HL-60 (cell line): ENCODE data around the gene ALPI.

Source experiments
- DNase-seq, 2 experiments: peaks; one replicate each; pipeline ENCODE4 v3.0.0-alpha.2; 2010 to 2020; ENCODE audit warnings: low read depth in 1 of 2, low spot score in 1 of 2
- H3K27ac ChIP-seq: fragments of 250-450 bp; sonication (Bioruptor Pico); replicated peaks from 2 replicates; pipeline ENCODE4 v1.5.1; 2020; ENCODE audit warnings: mild to moderate bottlenecking, moderate library complexity
- H3K27me3 ChIP-seq: fragments of 250-450 bp; sonication (Bioruptor Pico); 2 replicates; pipeline ENCODE4 v1.5.1; 2021; ENCODE audit warnings: mild to moderate bottlenecking, moderate library complexity; ENCODE audit not compliant: insufficient read depth, poor library complexity, severe bottlenecking
- H3K4me3 ChIP-seq: replicated peaks from 2 replicates; pipeline ENCODE4 v1.5.1; 2011; ENCODE audit warnings: mild to moderate bottlenecking, control low read depth, low read length; ENCODE audit not compliant: insufficient read depth
- GABPA ChIP-seq: IDR thresholded peaks from 2 replicates; pipeline ENCODE4 v1.6.1; 2012; ENCODE audit warnings: low read depth
- POLR2AphosphoS5 ChIP-seq: IDR thresholded peaks from 2 replicates; pipeline ENCODE4 v1.6.1; 2012; ENCODE audit warnings: low read depth
- SPI1 ChIP-seq: IDR thresholded peaks from 2 replicates; pipeline ENCODE4 v1.6.1; 2012; ENCODE audit warnings: low read depth, mild to moderate bottlenecking, borderline replicate concordance
- TF ChIP-seq, protein P1 (sequence below): IDR thresholded peaks from 2 replicates; pipeline ENCODE4 v1.6.1; 2012; ENCODE audit warnings: low read depth; ENCODE audit not compliant: insufficient replicate concordance
- TF ChIP-seq, protein P2 (sequence below): IDR thresholded peaks from one replicate; pipeline ENCODE4 v1.5.1; 2011; ENCODE audit warnings: low read length, control low read depth, inconsistent platforms; ENCODE audit not compliant: insufficient read depth

ALPI gene

DNA sequence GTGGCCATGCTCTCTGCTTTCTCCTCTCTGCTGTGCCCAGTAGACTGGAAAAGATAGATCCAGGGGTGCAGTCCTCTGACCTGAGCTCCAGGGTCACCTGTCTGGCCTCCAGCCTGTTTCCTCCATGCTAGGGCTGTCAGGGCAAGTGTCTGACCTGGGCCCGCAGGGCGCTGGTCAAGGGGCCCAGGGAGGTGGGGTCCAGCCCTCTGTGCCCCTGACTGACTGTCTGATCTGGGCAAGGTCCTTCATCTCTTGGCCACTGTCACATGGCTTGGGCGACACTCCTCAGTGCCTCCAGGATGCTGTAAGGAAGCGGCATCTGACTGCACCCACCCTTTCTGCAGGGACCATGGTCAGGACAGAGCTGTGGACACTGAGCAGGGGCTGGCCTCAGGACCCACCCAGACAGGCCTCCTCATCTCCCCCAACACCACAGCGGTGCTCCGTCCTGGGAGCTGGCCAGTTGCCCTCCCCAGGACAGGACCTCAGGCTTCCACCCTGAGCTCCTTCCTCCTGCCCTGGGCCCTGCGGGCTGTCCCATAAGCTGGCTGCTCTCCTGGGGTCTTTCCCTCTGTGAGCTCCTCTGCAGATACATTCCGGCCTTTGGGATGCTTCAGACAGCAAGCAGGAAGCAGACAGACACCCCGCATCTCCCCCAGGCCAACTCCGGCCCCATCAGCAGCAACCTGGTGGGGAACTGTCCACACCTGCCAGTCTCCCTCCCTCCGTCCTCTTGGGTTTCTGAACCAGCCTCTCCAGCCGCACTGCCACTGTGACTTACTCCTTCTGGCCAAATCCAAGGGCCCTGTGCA lies 21.2 kb upstream of the ALPI start:
- no peak for TF ChIP-seq GABPA
- TF ChIP-seq, protein P1, sequence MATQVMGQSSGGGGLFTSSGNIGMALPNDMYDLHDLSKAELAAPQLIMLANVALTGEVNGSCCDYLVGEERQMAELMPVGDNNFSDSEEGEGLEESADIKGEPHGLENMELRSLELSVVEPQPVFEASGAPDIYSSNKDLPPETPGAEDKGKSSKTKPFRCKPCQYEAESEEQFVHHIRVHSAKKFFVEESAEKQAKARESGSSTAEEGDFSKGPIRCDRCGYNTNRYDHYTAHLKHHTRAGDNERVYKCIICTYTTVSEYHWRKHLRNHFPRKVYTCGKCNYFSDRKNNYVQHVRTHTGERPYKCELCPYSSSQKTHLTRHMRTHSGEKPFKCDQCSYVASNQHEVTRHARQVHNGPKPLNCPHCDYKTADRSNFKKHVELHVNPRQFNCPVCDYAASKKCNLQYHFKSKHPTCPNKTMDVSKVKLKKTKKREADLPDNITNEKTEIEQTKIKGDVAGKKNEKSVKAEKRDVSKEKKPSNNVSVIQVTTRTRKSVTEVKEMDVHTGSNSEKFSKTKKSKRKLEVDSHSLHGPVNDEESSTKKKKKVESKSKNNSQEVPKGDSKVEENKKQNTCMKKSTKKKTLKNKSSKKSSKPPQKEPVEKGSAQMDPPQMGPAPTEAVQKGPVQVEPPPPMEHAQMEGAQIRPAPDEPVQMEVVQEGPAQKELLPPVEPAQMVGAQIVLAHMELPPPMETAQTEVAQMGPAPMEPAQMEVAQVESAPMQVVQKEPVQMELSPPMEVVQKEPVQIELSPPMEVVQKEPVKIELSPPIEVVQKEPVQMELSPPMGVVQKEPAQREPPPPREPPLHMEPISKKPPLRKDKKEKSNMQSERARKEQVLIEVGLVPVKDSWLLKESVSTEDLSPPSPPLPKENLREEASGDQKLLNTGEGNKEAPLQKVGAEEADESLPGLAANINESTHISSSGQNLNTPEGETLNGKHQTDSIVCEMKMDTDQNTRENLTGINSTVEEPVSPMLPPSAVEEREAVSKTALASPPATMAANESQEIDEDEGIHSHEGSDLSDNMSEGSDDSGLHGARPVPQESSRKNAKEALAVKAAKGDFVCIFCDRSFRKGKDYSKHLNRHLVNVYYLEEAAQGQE, result no peak
- TF ChIP-seq, protein P2, sequence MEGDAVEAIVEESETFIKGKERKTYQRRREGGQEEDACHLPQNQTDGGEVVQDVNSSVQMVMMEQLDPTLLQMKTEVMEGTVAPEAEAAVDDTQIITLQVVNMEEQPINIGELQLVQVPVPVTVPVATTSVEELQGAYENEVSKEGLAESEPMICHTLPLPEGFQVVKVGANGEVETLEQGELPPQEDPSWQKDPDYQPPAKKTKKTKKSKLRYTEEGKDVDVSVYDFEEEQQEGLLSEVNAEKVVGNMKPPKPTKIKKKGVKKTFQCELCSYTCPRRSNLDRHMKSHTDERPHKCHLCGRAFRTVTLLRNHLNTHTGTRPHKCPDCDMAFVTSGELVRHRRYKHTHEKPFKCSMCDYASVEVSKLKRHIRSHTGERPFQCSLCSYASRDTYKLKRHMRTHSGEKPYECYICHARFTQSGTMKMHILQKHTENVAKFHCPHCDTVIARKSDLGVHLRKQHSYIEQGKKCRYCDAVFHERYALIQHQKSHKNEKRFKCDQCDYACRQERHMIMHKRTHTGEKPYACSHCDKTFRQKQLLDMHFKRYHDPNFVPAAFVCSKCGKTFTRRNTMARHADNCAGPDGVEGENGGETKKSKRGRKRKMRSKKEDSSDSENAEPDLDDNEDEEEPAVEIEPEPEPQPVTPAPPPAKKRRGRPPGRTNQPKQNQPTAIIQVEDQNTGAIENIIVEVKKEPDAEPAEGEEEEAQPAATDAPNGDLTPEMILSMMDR, result no peak
- TF ChIP-seq POLR2AphosphoS5, result no peak
- TF ChIP-seq SPI1, result no peak
- DNase-seq, result no peak
- no peak overlapping the region for H3K27ac ChIP-seq
- no peaks in the 10 kb centered on the region for H3K27me3 ChIP-seq
- H3K4me3 ChIP-seq, result no peak overlapping the region

DNA sequence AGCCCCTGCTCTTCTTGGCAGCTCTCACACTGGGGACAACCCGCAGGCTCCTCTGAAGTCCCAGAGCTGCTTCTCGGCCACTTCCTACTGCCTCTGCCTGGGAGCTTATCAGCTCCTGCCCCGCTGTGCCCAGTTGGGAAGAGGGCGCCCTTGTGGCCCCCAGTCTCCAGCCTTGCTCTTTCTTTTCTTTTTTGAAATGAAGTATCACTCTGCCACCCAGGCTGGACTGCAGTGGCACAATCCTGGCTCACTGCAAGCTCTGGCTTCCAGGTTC lies 20.6 kb upstream of the ALPI start:
- H3K4me3 ChIP-seq, result no peak overlapping the region

DNA sequence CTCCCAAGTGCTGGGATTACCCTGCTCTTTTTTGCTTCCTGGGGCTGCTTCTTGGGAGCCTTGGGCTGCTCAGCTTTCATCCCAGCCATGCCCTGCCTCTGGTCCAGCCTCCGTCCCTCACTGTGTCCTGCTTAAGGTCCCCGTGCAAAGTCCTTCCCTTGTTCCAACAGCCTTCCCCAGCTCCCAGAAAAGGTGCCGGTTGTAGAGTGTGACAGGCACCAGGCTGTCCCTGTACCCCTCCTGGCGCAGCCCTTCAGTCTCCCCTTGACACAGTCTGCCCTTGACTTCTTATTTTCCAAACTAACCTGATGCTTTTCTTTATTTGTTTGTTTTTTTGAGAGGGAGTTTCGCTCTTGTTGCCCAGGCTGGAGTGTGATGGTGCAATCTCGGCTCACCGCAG lies 20.1 kb upstream of the ALPI start:
- no peak overlapping the region for H3K27ac ChIP-seq
- H3K27me3 ChIP-seq, result no peaks in the 10 kb centered on the region
- DNase-seq, result no peak
- no peak for TF ChIP-seq POLR2AphosphoS5
- TF ChIP-seq SPI1, result no peak
- TF ChIP-seq, protein P1, result no peak
- no peak for TF ChIP-seq GABPA
- TF ChIP-seq, protein P2, result no peak
- no peak overlapping the region for H3K4me3 ChIP-seq

More for the DNA sequence above, 20.6 kb upstream of the ALPI start:
- no peak for TF ChIP-seq SPI1
- TF ChIP-seq POLR2AphosphoS5, result no peak
- TF ChIP-seq GABPA, result no peak
- TF ChIP-seq, protein P2, result no peak
- TF ChIP-seq, protein P1, result no peak
- Histone ChIP-seq H3K27me3 (no peaks in the 10 kb centered on the region), H3K27ac (no peak overlapping the region)
- DNase-seq, result no peak
